H9 (cell line): ENCODE data around the gene WARS2. TPM values are rescaled to one million over a fixed set of nuclear protein-coding genes. Genes with fewer than 3 reads are reported as not detected.
"Not testable (repeated sequence)": the region's sequence is repeated elsewhere in the genome, so short reads cannot be mapped to it uniquely, and the experiment has no call there.

Experiments
- DNase-seq: peaks from one replicate; pipeline ENCODE4 v3.0.0-alpha.2; 2017
- H2AFZ ChIP-seq: one replicate; pipeline ENCODE4 v1.6.1; 2013; ENCODE audit warnings: mild to moderate bottlenecking, low read length, control low read depth, moderate library complexity
- H2AK5ac ChIP-seq: 2 replicates; pipeline ENCODE4 v1.6.1; 2013; ENCODE audit warnings: low read length, control low read depth, mixed read lengths; ENCODE audit not compliant: insufficient read length
- H2BK120ac ChIP-seq: one replicate; pipeline ENCODE4 v1.6.1; 2013; ENCODE audit warnings: low read depth, mild to moderate bottlenecking, low read length, control low read depth, inconsistent platforms; ENCODE audit not compliant: poor library complexity, severe bottlenecking
- H2BK12ac ChIP-seq: 2 replicates; pipeline ENCODE4 v1.6.1; 2013; ENCODE audit warnings: low read length, control low read depth, mixed read lengths, low read depth; ENCODE audit not compliant: insufficient read length
- H2BK15ac ChIP-seq: 2 replicates; pipeline ENCODE4 v1.6.1; 2013; ENCODE audit warnings: low read depth, low read length, control low read depth
- H2BK20ac ChIP-seq: one replicate; pipeline ENCODE4 v1.6.1; 2013; ENCODE audit warnings: low read depth, mild to moderate bottlenecking, low read length, control low read depth, inconsistent platforms; ENCODE audit not compliant: poor library complexity, severe bottlenecking
- H2BK5ac ChIP-seq: 2 replicates; pipeline ENCODE4 v1.6.1; 2013; ENCODE audit warnings: low read length, control low read depth, mixed read lengths; ENCODE audit not compliant: insufficient read length
- H3K14ac ChIP-seq: 2 replicates; pipeline ENCODE4 v1.6.1; 2013; ENCODE audit warnings: low read length, control low read depth; ENCODE audit not compliant: insufficient read depth
- H3K18ac ChIP-seq: 2 replicates; pipeline ENCODE4 v1.6.1; 2013; ENCODE audit warnings: low read depth, mild to moderate bottlenecking, mixed read lengths, low read length, control low read depth; ENCODE audit not compliant: insufficient read length
- H3K23ac ChIP-seq: 2 replicates; pipeline ENCODE4 v1.6.1; 2013; ENCODE audit warnings: low read length, control low read depth, mixed read lengths, low read depth; ENCODE audit not compliant: insufficient read length
- H3K23me2 ChIP-seq: 2 replicates; pipeline ENCODE4 v1.6.1; 2013; ENCODE audit warnings: low read depth, mild to moderate bottlenecking, mixed read lengths, low read length, control low read depth; ENCODE audit not compliant: insufficient read length, poor library complexity, severe bottlenecking
- H3K27ac ChIP-seq: 2 replicates; pipeline ENCODE4 v1.5.1; 2013; ENCODE audit warnings: low read length, control low read depth, mixed read lengths, low read depth; ENCODE audit not compliant: insufficient read length
- H3K27me3 ChIP-seq: 2 replicates; pipeline ENCODE4 v1.6.1; 2013; ENCODE audit warnings: low read length, control low read depth, inconsistent platforms; ENCODE audit not compliant: insufficient read depth
- H3K4ac ChIP-seq: 2 replicates; pipeline ENCODE4 v1.6.1; 2013; ENCODE audit warnings: low read depth, mild to moderate bottlenecking, control low read depth, inconsistent platforms, low read length, moderate library complexity
- H3K4me1 ChIP-seq: 2 replicates; pipeline ENCODE4 v1.6.1; 2013; ENCODE audit warnings: low read length, control low read depth, inconsistent platforms; ENCODE audit not compliant: insufficient read depth
- H3K4me2 ChIP-seq: 2 replicates; pipeline ENCODE4 v1.6.1; 2013; ENCODE audit warnings: low read length, control low read depth, mixed read lengths; ENCODE audit not compliant: insufficient read length, insufficient read depth
- H3K56ac ChIP-seq: 2 replicates; pipeline ENCODE4 v1.6.1; 2013; ENCODE audit warnings: low read depth, mild to moderate bottlenecking, mixed read lengths, low read length, control low read depth; ENCODE audit not compliant: insufficient read length
- H3K79me1 ChIP-seq: 2 replicates; pipeline ENCODE4 v1.6.1; 2013; ENCODE audit warnings: low read depth, mild to moderate bottlenecking, moderate library complexity, low read length, control low read depth, inconsistent platforms; ENCODE audit not compliant: insufficient read depth, poor library complexity, severe bottlenecking
- H3K79me2 ChIP-seq: 2 replicates; pipeline ENCODE4 v1.6.1; 2013; ENCODE audit warnings: low read length, control low read depth, inconsistent platforms; ENCODE audit not compliant: insufficient read depth
- H3K9ac ChIP-seq: 2 replicates; pipeline ENCODE4 v1.6.1; 2013; ENCODE audit warnings: low read length, control low read depth, mixed read lengths; ENCODE audit not compliant: insufficient read length; ENCODE audit errors: extremely low read depth
- H3K9me3 ChIP-seq: one replicate; pipeline ENCODE4 v1.6.1; 2013; ENCODE audit warnings: low read depth, low read length, inconsistent platforms; ENCODE audit not compliant: control insufficient read depth
- H3T11ph ChIP-seq: one replicate; pipeline ENCODE4 v1.6.1; 2013; ENCODE audit warnings: mild to moderate bottlenecking, low read length, control low read depth, inconsistent platforms
- H4K20me1 ChIP-seq: one replicate; pipeline ENCODE4 v1.6.1; 2013; ENCODE audit not compliant: control insufficient read depth, insufficient read length, insufficient read depth
- H4K5ac ChIP-seq: 2 replicates; pipeline ENCODE4 v1.6.1; 2013; ENCODE audit warnings: low read depth, mild to moderate bottlenecking, mixed read lengths, low read length, control low read depth; ENCODE audit not compliant: insufficient read length
- H4K8ac ChIP-seq: replicated peaks from 2 replicates; pipeline ENCODE4 v1.6.1; 2013; ENCODE audit warnings: low read length, control low read depth, mixed read lengths, low read depth; ENCODE audit not compliant: insufficient read length
- H4K91ac ChIP-seq: 2 replicates; pipeline ENCODE4 v1.6.1; 2013; ENCODE audit warnings: low read depth, mild to moderate bottlenecking, moderate library complexity, mixed read lengths, low read length, control low read depth; ENCODE audit not compliant: insufficient read length
- H3K27ac Mint-ChIP-seq, 3 experiments: 2 replicates in 2 of 3; 3 replicates in 1 of 3; pipeline ENCODE4 v1.8.0; 2020 to 2021; ENCODE audit warnings: mixed read lengths in 3 of 3, mild to moderate bottlenecking in 1 of 3, moderate library complexity in 1 of 3
- H3K27me3 Mint-ChIP-seq: 2 replicates; pipeline ENCODE4 v1.8.0; 2021; ENCODE audit warnings: low read depth, mild to moderate bottlenecking, moderate library complexity, mixed read lengths
- H3K36me3 Mint-ChIP-seq, 3 experiments: 2 replicates in 2 of 3; 3 replicates in 1 of 3; pipeline ENCODE4 v1.8.0; 2020 to 2021; ENCODE audit warnings: low read depth in 3 of 3, mixed read lengths in 3 of 3; ENCODE audit not compliant: insufficient read depth in 1 of 3
- H3K4me1 Mint-ChIP-seq, 2 experiments: 2 replicates each; pipeline ENCODE4 v1.8.0; 2020; ENCODE audit warnings: mixed read lengths in 2 of 2
- H3K4me3 Mint-ChIP-seq, 2 experiments: 2 replicates in 1 of 2; 3 replicates in 1 of 2; pipeline ENCODE4 v1.8.0; 2020 to 2021; ENCODE audit warnings: mild to moderate bottlenecking in 2 of 2, mixed read lengths in 2 of 2, moderate library complexity in 1 of 2
- H3K9me3 Mint-ChIP-seq, 2 experiments: 2 replicates in 1 of 2; 3 replicates in 1 of 2; pipeline ENCODE4 v1.8.0; 2020; ENCODE audit warnings: mild to moderate bottlenecking in 2 of 2, mixed read lengths in 2 of 2, moderate library complexity in 1 of 2
- CTCF ChIP-seq: fragments of 200-600 bp; sonication (generic); conservative IDR thresholded peaks from 3 replicates; pipeline ENCODE4 v1.8.0; 2021; ENCODE audit warnings: antibody characterized with exemption, mild to moderate bottlenecking
- WGBS: extraction: QIAGEN DNeasy Blood & Tissue Kit; methylation state at CpG from one replicate; pipeline ENCODE4 v1.1.7; 2013; ENCODE audit warnings: missing lambda C conversion rate, low lambda C conversion rate, mixed read lengths; ENCODE audit not compliant: insufficient read length; ENCODE audit errors: extremely low coverage; 5-methylcytosine and 5-hydroxymethylcytosine counted together
- total RNA-seq: library from RNA; stranded (reverse); gene quantifications from 2 replicates; pipeline ENCODE4 v1.2.1, GENCODE V29; 2021

The WARS2 gene
- total RNA-seq, 1 experiment from 2014 or later = 9.7 TPM

- no peak overlapping the region for H3K27ac Mint-ChIP-seq
- no peak overlapping the region for H3K27ac ChIP-seq
- H3K4ac ChIP-seq = no peak overlapping the region
- no peaks in the 10 kb centered on the region for H3K79me2 ChIP-seq
- H3K4me1 ChIP-seq = no peaks in the 10 kb centered on the region
- no peak overlapping the region for H2BK15ac ChIP-seq
- H2AK5ac ChIP-seq = no peak overlapping the region
- H3K27me3 ChIP-seq = no peaks in the 10 kb centered on the region
- H3K27me3 Mint-ChIP-seq = no peaks in the 10 kb centered on the region
- H3K14ac ChIP-seq = no peak overlapping the region
- H2BK20ac ChIP-seq = no peak overlapping the region
- H3K4me2 ChIP-seq = no peak overlapping the region
- TF ChIP-seq CTCF = no peak
- WGBS = no CpG with 5 or more reads among the region's 2 CpGs
- no peak overlapping the region for H3T11ph ChIP-seq
- no peak overlapping the region for H3K23ac ChIP-seq
- no peaks in the 10 kb centered on the region for H3K4me1 Mint-ChIP-seq
- no peak overlapping the region for H2BK120ac ChIP-seq
- no peaks in the 10 kb centered on the region for H4K20me1 ChIP-seq
- H3K9ac ChIP-seq = no peak overlapping the region
- H3K56ac ChIP-seq = no peak overlapping the region
- H4K5ac ChIP-seq = no peak overlapping the region
- H3K9me3 Mint-ChIP-seq = peaks cover 30 to 32% of the 10 kb centered on the region in 2 experiments
- no peak overlapping the region for H4K8ac ChIP-seq
- no peaks in the 10 kb centered on the region for H3K9me3 ChIP-seq
- H3K23me2 ChIP-seq = no peaks in the 10 kb centered on the region
- no peak overlapping the region for H2BK5ac ChIP-seq
- DNase-seq = no peak
- H3K18ac ChIP-seq = no peak overlapping the region
- H2BK12ac ChIP-seq = no peak overlapping the region
- H2AFZ ChIP-seq = no peak overlapping the region
- no peaks in the 10 kb centered on the region for H3K79me1 ChIP-seq
- no peak overlapping the region for H3K4me3 Mint-ChIP-seq
- peaks cover 40 to 50% (median 46%) of the 10 kb centered on the region in 3 experiments for H3K36me3 Mint-ChIP-seq
- H4K91ac ChIP-seq = no peak overlapping the region
Observed at GRCh38 chr1:119159111-119159510, 18.7 kb upstream of the WARS2 start.

GRCh38 chr1:119156761-119157160 is 16.3 kb upstream of the WARS2 start:
- not testable (repeated sequence) for H3K23ac ChIP-seq, H3K79me1 ChIP-seq, DNase-seq, H2AK5ac ChIP-seq, H3K27ac ChIP-seq, H3K4me2 ChIP-seq, H3K23me2 ChIP-seq, H3K27me3 Mint-ChIP-seq, H3K4me3 Mint-ChIP-seq, H2AFZ ChIP-seq, H3T11ph ChIP-seq, H3K4me1 ChIP-seq, H3K4ac ChIP-seq, H4K8ac ChIP-seq, H3K18ac ChIP-seq, H3K9ac ChIP-seq, H3K4me1 Mint-ChIP-seq, H4K91ac ChIP-seq, H2BK120ac ChIP-seq, H2BK20ac ChIP-seq, H3K79me2 ChIP-seq, H4K20me1 ChIP-seq, H3K27ac Mint-ChIP-seq, H3K56ac ChIP-seq, H3K14ac ChIP-seq, H4K5ac ChIP-seq, H2BK5ac ChIP-seq, H2BK15ac ChIP-seq, H3K9me3 ChIP-seq, H2BK12ac ChIP-seq, H3K27me3 ChIP-seq
- Mint-ChIP-seq H3K9me3 (peaks cover 30 to 35% of the 10 kb centered on the region in 2 experiments), H3K36me3 (peaks cover 44 to 58% (median 50%) of the 10 kb centered on the region in 3 experiments)
- WGBS = no CpG with 5 or more reads among the region's 6 CpGs
